Mesothelial cell of epicardium (in vitro differentiated cells): ENCODE measurements around the gene KRI1. TPM values are rescaled to one million over a fixed set of nuclear protein-coding genes. Genes with fewer than 3 reads are reported as not detected.
A peak's percentile ranks its signal among the peaks of the same experiment; 100 is the strongest.
"Not testable (repeated sequence)": the region's sequence is repeated elsewhere in the genome, so short reads cannot be mapped to it uniquely, and the experiment has no call there.

Experiments used
- DNase-seq, 2 experiments: peaks; one replicate each; pipeline ENCODE4 v3.0.0; 2021; ENCODE audit warnings: low spot score in 2 of 2; ENCODE audit not compliant: unreplicated experiment in 2 of 2
- H3K27ac Mint-ChIP-seq: 2 replicates; pipeline ENCODE4 v1.8.0; 2021; ENCODE audit warnings: mixed read lengths
- H3K27me3 Mint-ChIP-seq: 2 replicates; pipeline ENCODE4 v1.8.0; 2021; ENCODE audit warnings: low read depth, mixed read lengths
- H3K36me3 Mint-ChIP-seq: 2 replicates; pipeline ENCODE4 v1.8.0; 2021; ENCODE audit warnings: mixed read lengths
- H3K4me1 Mint-ChIP-seq: 2 replicates; pipeline ENCODE4 v1.8.0; 2021; ENCODE audit warnings: mixed read lengths
- H3K4me3 Mint-ChIP-seq: 2 replicates; pipeline ENCODE4 v1.8.0; 2021; ENCODE audit warnings: mild to moderate bottlenecking, moderate library complexity, mixed read lengths
- H3K9me3 Mint-ChIP-seq: 2 replicates; pipeline ENCODE4 v1.8.0; 2021; ENCODE audit warnings: mixed read lengths
- CTCF ChIP-seq: fragments of 200-600 bp; sonication (generic); IDR thresholded peaks from one replicate; pipeline ENCODE4 v1.5.0; 2021; ENCODE audit warnings: antibody characterized with exemption; ENCODE audit not compliant: unreplicated experiment
- total RNA-seq: library from RNA; stranded (reverse); gene quantifications from 3 replicates; pipeline ENCODE4 v1.2.1, GENCODE V29; 2021

KRI1 gene
- total RNA-seq, 1 donor from 2014 or later, result 27.4 TPM

GRCh38 chr19:10582091-10582490, 16.3 kb upstream of the KRI1 start:
- H3K4me3 Mint-ChIP-seq, result no peak overlapping the region
- H3K27ac Mint-ChIP-seq, result no peak overlapping the region
- no peak for TF ChIP-seq CTCF
- H3K4me1 Mint-ChIP-seq, result peaks cover 7% of the 10 kb centered on the region
- peaks cover 14% of the 10 kb centered on the region for H3K27me3 Mint-ChIP-seq
- no peak for DNase-seq
- H3K9me3 Mint-ChIP-seq, result no peaks in the 10 kb centered on the region
- H3K36me3 Mint-ChIP-seq, result peaks cover 3% of the 10 kb centered on the region

DNA sequence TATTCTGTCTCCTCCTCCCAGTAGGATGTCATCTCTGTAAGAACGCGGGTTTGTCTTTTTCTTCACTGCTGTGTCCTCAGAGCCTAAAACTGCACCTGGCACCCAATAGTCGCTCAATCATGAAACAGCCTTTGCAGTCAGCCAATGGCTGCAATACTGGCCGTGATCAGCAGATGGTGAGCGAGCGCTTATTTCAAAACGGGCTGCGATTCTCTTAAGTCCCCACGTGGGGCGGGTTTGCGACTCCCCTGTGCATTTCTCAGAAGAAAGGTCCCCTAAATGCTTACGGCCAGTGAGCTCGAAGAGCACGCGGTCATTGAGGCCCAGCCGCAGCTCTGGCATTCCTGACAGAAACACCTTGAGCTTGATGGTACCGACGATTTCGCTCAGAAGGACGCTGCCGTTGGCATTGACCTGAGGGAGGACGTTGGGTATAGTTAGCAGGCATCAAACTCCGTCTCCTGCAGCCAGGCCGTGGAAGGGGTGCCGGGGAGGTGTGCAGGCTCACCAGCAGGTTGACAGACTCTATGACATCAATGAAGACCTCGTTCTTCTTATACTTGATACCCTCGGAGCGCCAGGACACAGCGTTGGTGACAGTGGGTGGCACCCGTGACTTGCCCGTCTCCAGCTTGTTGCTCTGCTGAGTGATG, 15.3 kb upstream of the KRI1 start:
- peak; percentile 71 to 88 for DNase-seq
- peaks cover 3% of the 10 kb centered on the region for H3K36me3 Mint-ChIP-seq
- no peaks in the 10 kb centered on the region for H3K9me3 Mint-ChIP-seq
- TF ChIP-seq CTCF, result peak; percentile 88
- peaks cover 6% of the 10 kb centered on the region for H3K27me3 Mint-ChIP-seq
- H3K4me1 Mint-ChIP-seq, result peaks cover 3% of the 10 kb centered on the region
- H3K4me3 Mint-ChIP-seq, result no peak overlapping the region
- peak overlapping the region; percentile 27 for H3K27ac Mint-ChIP-seq

GRCh38 chr19:10577951-10578350, 12.1 kb upstream of the KRI1 start:
- no peak for TF ChIP-seq CTCF
- H3K4me3 Mint-ChIP-seq, result no peak overlapping the region
- peaks cover 3% of the 10 kb centered on the region for H3K36me3 Mint-ChIP-seq
- peaks cover 3% of the 10 kb centered on the region for H3K4me1 Mint-ChIP-seq
- H3K27me3 Mint-ChIP-seq, result no peaks in the 10 kb centered on the region
- H3K27ac Mint-ChIP-seq, result no peak overlapping the region
- DNase-seq, result no peak
- H3K9me3 Mint-ChIP-seq, result no peaks in the 10 kb centered on the region

GRCh38 chr19:10575011-10575716, 9.4 kb upstream of the KRI1 start:
- Mint-ChIP-seq H3K4me1 (peaks cover 6% of the 10 kb centered on the region), H3K36me3 (no peaks in the 10 kb centered on the region), H3K4me3 (no peak overlapping the region), H3K27me3 (no peaks in the 10 kb centered on the region), H3K27ac (no peak overlapping the region), H3K9me3 (no peaks in the 10 kb centered on the region)
- DNase-seq, result no peak
- no peak for TF ChIP-seq CTCF

GRCh38 chr19:10574462-10574861, 8.7 kb upstream of the KRI1 start:
- no peak overlapping the region for H3K27ac Mint-ChIP-seq
- H3K4me3 Mint-ChIP-seq, result no peak overlapping the region

DNA sequence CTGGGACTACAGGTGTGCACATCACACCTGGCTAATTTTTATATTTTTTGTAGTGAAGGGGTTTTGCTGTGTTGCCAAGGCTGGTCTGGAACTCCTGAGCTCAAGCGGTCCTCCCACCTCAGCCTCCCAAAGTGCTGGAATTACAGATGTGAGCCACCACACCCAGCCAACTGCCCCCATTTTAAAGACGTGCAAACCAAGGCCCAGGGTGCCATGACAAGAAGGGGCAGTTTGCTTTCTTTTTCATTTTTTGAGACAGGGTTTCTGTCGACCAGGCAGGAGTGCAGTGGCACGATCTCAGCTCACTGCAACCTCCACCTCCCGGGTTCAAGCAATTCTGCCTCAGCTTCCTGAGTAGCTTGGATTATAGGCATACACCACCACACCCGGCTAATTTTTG, 8.0 kb upstream of the KRI1 start:
- H3K27me3 Mint-ChIP-seq, DNase-seq, H3K36me3 Mint-ChIP-seq, H3K9me3 Mint-ChIP-seq, H3K27ac Mint-ChIP-seq, H3K4me3 Mint-ChIP-seq: not testable (repeated sequence)
- peaks cover 13% of the 10 kb centered on the region for H3K4me1 Mint-ChIP-seq

More at GRCh38 chr19:10574462-10574861, 8.7 kb upstream of the KRI1 start:
- H3K9me3 Mint-ChIP-seq, result no peaks in the 10 kb centered on the region
- no peak for TF ChIP-seq CTCF
- no peaks in the 10 kb centered on the region for H3K36me3 Mint-ChIP-seq
- H3K27me3 Mint-ChIP-seq, result no peaks in the 10 kb centered on the region
- H3K4me1 Mint-ChIP-seq, result peaks cover 7% of the 10 kb centered on the region
- no peak for DNase-seq
